Esophagus mucosa (tissue), 1 donor: ENCODE measurements around the gene KCNQ5. TPM values are rescaled to one million over a fixed set of nuclear protein-coding genes. Genes with fewer than 3 reads are reported as not detected.
A peak's percentile ranks its signal among the peaks of the same experiment; 100 is the strongest.

ENCODE experiments used
- ATAC-seq: fragments of 200-7000 bp; cut with Tn5 transposase; one replicate; pipeline ENCODE4 v1.9.1; 2020
- total RNA-seq: library from RNA; stranded (reverse); gene quantifications from one replicate; pipeline ENCODE4 v1.2.4, GENCODE V29; 2023
- donor health status: DM: yes; HTN: yes; CAD: no.

Gene KCNQ5
- total RNA-seq, 1 donor from 2014 or later = 0.96 TPM

GRCh38 chr6:72748759-72749158, 126.9 kb downstream of the KCNQ5 start:
- ATAC-seq = peak; percentile 81

DNA sequence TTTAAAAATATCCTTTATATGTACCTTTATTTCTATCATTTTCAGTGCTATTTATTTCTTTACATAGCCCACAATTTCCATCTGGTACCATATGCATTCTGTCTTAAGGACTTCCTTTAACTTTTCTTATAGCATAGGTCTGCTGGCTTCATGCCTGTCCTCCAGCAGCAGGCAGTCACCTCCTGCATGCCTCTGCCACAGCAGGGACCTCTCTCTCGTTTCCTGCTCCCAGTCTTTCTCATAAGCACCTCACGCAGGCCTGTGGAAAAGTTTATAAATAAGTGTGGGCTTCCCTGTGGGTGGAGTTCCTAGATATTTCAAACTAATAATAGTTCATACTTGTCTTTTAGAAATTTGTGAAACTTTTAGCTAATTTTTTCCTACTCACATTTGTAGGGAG, 133.9 kb downstream of the KCNQ5 start:
- no peak for ATAC-seq

- ATAC-seq = no peak
Measured at GRCh38 chr6:72757048-72757447, 135.2 kb downstream of the KCNQ5 start.

GRCh38 chr6:72757926-72758325, 136.1 kb downstream of the KCNQ5 start:
- no peak for ATAC-seq

- no peak for ATAC-seq
Measured at GRCh38 chr6:72758901-72759300, 137.0 kb downstream of the KCNQ5 start.

DNA sequence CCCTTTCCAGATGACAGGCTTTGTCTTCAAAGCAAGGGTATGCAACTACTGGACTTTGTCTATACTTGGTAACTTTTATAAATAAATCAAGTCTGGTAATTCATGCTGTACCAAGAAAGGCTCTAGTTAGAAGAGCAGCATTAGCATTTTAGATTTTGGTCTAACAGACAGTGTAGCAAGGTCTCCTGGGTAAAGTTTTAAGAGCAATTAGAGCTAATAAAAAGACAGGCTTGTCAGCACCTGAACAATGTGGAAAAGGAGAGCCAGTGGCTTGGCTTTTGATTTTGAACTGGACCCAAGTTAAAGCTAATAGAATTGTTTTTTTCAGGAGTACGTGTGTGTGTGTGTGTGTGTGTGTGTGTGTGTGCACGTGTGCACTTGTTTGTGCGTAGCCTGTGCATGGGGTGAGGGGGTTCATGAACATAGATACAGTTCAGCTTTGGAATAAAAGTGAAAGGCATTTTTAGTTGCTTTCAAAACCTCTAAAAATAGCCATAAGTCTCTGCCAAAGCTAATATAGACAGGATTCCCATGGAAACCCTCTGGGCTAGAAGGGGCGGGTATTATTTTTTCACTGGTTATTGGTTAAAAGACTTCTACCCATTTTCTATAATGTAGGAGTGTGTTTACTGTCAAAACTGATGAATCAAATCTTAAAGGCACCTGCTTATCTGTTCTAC, 138.4 kb downstream of the KCNQ5 start:
- no peak for ATAC-seq

DNA sequence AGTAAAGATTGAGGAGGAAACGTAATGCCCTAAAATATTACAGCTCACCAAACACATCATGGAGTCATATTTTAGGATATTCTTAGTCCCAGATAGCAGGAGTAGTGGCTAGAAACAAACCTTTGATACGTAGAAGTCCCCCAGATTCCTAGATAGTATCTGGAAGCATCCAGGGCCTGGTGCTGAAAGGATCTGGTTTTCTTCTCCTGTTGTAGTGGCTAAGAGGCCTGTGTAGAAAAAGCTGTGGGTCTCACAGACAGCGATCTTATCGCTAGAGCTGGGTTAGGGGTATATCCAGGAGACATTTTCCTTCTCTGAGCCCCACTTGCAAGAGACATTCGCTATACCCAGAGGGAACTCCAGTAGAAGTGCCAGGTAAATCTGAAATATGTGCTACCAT, 139.9 kb downstream of the KCNQ5 start:
- no peak for ATAC-seq

DNA sequence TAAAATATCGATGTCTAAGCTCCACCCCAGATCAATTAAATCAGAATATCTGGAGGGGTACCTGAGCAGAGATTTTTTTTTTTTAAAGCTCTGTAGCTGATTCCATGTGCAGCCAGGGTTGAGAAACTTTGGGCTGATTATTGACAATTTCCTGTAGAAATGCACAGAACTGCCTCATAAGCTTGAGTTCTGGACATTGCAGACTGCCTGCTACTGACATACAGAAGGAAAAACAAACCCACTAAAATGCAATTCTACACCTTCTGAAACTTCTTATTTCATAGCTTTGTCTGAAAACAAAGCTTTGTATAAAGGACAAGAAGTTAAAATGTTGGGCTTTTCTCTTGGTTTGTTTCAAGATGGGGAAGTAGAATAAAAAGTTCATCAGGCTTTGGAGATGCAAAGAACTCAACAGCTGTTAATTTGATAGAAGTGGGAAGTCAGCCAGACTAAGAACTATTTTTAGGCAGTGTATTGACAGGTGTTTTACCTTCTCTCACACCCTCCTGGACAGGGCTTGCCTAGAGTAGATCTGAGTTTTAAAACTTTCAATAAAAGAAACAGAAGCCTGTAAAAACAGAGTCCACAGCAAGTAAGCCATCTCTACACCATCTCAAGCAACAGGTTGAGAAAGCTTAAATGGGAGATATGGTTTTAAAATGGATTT, 147.7 kb downstream of the KCNQ5 start:
- no peak for ATAC-seq

DNA sequence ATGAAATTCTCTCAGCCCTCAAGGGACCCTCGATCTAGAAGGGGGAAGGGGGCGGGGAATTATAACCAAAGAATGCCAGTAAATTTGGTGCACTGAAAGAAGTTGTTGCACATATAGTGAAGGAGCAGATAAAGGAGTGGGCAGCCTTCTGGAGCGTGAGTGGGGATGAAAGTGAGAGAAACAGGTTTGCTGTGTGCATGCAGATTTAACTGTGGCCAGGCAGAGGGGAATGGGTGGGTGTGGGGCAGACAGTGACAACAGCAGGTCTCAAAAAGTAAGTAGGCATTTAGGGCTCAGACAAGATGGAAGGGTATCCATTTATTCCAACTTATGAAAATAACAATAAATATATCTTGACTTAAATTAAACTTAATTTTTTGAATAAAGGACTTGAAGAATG, 149.1 kb downstream of the KCNQ5 start:
- no peak for ATAC-seq

DNA sequence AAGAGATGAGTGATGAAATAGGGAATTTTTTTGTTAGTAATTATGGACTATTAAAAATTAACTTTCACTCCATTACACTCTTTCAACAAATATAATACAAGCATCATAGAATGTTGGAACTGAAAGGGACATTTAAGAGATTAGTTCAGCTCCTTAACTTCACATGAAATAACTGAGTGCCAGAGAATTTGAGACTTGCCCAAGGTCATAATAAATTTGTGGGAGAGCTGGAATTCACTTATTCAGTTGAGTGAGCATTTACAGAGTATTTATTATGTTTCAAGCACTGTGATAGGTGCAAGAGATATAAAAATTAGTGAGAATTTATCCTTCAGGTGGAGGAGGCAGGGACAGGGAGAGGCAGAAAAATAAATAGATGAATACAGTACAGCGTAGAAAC, 154.6 kb downstream of the KCNQ5 start:
- ATAC-seq = no peak

- ATAC-seq = no peak
Measured at GRCh38 chr6:72781624-72782023, 159.8 kb downstream of the KCNQ5 start.

- ATAC-seq = no peak
Measured at GRCh38 chr6:72783035-72783434, 161.2 kb downstream of the KCNQ5 start.

DNA sequence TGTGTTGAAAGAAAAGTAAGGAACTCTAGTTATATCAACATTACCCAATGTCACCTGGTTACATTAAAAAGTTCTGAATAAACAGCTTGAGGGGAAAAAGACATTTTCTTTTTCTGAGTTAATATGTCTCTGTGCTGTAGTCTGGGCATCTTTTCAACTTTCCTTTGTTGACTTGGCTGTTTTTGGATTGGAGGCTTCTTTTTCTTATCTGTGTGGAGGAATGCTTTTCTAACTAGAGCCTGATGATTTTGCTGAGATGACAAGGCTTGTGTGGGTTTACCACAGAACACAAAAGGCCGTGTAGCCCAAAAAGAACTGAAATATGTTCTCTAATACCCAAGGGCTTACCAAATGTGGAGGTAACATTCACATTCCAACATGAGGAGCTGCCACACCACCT, 161.8 kb downstream of the KCNQ5 start:
- ATAC-seq = no peak

- no peak for ATAC-seq
Measured at GRCh38 chr6:72784071-72784470, 162.2 kb downstream of the KCNQ5 start.

DNA sequence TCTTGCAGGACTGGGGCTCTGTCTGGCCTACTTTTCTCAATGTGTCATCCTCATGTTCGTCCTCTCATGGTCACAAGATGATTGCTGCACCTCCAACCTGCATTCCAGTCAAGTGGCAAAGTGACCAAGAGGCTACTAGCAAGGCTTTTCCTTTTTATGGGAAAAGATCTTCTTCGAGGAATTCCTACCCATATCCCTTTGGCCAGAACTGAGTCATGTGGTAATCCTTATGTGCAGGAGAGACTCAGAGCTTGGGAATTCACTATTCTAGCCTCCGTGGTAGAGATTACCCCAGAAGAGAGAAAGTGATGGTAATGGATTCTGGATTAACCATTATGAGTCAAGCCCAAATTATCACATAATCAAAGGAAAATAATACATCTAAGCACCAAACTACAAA, 162.7 kb downstream of the KCNQ5 start:
- no peak for ATAC-seq

- ATAC-seq = peak; percentile 99
Measured at GRCh38 chr6:72787391-72788031, 165.6 kb downstream of the KCNQ5 start.

- ATAC-seq = peak; percentile 81
Measured at GRCh38 chr6:72788188-72788587, 166.3 kb downstream of the KCNQ5 start.

DNA sequence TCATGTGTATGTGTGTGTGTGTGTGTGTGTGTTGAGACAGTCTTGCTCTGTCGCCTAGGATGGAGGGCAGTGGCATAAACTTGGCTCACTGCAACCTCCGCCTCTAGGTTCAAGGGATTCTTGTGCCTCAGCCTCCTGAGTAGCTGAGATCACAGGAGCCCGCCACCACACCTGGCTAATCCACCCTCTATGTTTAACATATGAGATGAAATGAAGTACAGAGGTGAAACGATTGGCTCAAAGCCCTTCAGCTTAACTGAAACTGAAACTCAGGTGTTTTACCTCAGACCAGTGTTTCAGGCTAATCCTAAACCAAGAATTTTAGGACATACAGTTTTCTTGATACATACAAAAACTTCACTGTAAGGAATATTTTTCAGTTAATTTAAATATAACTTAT, 167.3 kb downstream of the KCNQ5 start:
- no peak for ATAC-seq

DNA sequence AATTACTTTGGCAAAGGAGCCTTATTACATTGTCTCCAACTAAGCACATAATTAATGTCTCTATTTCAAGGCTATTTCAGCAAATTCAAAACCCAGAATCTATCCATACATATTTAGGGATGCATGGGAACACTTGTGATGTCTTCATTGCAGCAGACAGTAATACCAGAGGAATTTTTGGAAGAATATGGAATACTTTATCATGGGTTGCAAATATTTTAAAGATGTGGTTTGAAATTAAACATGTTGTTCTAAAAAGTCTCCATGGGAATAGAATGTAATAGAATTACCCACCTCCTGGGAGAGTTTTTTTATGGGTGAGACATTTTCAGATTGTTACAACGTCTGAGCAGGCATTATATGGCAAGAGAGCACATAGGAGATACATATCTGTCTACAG, 170.8 kb downstream of the KCNQ5 start:
- ATAC-seq = no peak

DNA sequence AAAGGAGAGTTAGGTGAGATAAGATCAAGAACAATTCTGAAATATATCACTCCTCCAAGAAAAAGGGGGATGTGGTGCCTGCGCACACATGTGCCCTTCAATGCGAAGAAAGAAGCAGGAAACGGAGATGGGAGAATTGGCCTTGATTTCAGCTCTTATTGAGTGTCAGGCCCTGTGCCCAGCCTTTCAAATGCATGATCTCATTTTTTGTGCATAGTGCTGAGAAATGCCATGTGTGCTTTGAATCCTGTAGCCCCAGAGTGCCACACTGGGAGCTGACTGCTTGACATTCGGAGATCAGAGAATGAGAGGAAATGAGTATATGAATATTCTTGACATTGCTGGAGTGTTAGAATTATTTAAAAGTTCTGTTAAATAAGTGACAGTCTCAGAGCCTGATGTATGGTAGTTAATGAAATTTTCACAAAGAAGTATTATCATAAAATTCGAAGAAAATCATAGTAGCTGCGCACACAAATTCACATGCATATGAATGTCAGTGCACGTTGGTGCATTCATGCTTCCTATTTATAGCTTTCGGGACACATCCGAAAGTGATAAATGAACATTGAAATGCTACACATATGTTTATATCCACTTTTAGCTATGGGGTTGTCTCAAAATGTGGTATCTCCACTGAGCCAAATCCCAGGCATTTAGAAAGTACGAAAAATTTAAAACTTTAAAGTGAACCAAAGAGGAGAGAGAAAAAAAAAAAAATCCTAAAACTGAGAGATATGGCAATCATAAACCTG, 172.0 kb downstream of the KCNQ5 start:
- no peak for ATAC-seq

- peak; percentile 90 for ATAC-seq
Measured at GRCh38 chr6:72798196-72798595, 176.3 kb downstream of the KCNQ5 start.

- no peak for ATAC-seq
Measured at GRCh38 chr6:72809746-72810379, 188.0 kb downstream of the KCNQ5 start.
